Measurements from ENCODE around the gene THEM5.

The THEM5 gene

GRCh38 chr1:151829352-151830046 lies 24.0 kb downstream of the THEM5 start:
- DNase-seq (ENCODE audit: low spot score), result no peak
- in situ Hi-C loops (cut with MboI; ENCODE audit: low sequenced_read_pairs, unreplicated experiment), result no loop called here
- TF ChIP-seq CTCF (IDR thresholded peaks at IDR 0.05; ENCODE audit: borderline replicate concordance, control extremely low read depth, extremely low read depth, insufficient read depth, missing control alignments), result no peak

- no peak for TF ChIP-seq CTCF (IDR thresholded peaks at IDR 0.05; ENCODE audit: borderline replicate concordance, control extremely low read depth, extremely low read depth, insufficient read depth, missing control alignments)
- in situ Hi-C loops (cut with MboI; ENCODE audit: low sequenced_read_pairs, unreplicated experiment), result no loop called here
- DNase-seq (ENCODE audit: low spot score), result no peak
Observed at GRCh38 chr1:151828921-151829320, 24.6 kb downstream of the THEM5 start.

GRCh38 chr1:151827853-151828252 lies 25.7 kb downstream of the THEM5 start:
- no peak for TF ChIP-seq CTCF (IDR thresholded peaks at IDR 0.05; ENCODE audit: borderline replicate concordance, control extremely low read depth, extremely low read depth, insufficient read depth, missing control alignments)
- in situ Hi-C loops (cut with MboI; ENCODE audit: low sequenced_read_pairs, unreplicated experiment), result no loop called here
- no peak for DNase-seq (ENCODE audit: low spot score)

GRCh38 chr1:151825751-151826660 lies 27.5 kb downstream of the THEM5 start:
- no peak for TF ChIP-seq CTCF (IDR thresholded peaks at IDR 0.05; ENCODE audit: borderline replicate concordance, control extremely low read depth, extremely low read depth, insufficient read depth, missing control alignments)
- in situ Hi-C loops (cut with MboI; ENCODE audit: low sequenced_read_pairs, unreplicated experiment), result no loop called here
- no peak for DNase-seq (ENCODE audit: low spot score)

GRCh38 chr1:151825204-151825603 lies 28.3 kb downstream of the THEM5 start:
- DNase-seq (ENCODE audit: low spot score), result no peak
- in situ Hi-C loops (cut with MboI; ENCODE audit: low sequenced_read_pairs, unreplicated experiment), result no loop called here
- TF ChIP-seq CTCF (IDR thresholded peaks at IDR 0.05; ENCODE audit: borderline replicate concordance, control extremely low read depth, extremely low read depth, insufficient read depth, missing control alignments), result no peak

- in situ Hi-C loops (cut with MboI; ENCODE audit: low sequenced_read_pairs, unreplicated experiment), result no loop called here
- no peak for DNase-seq (ENCODE audit: low spot score)
Observed at GRCh38 chr1:151823175-151823574, 30.3 kb downstream of the THEM5 start.

More at GRCh38 chr1:151823175-151823574, 30.3 kb downstream of the THEM5 start:
- TF ChIP-seq CTCF (IDR thresholded peaks at IDR 0.05; ENCODE audit: borderline replicate concordance, control extremely low read depth, extremely low read depth, insufficient read depth, missing control alignments), result no peak

Data from GM13976 (cell line).